HG03558 (cell line): ENCODE measurements around the gene SND1.
"Not testable (repeated sequence)": the region's sequence is repeated elsewhere in the genome, so short reads cannot be mapped to it uniquely, and the experiment has no call there.

Source experiments
- ATAC-seq: cut with Tn5 transposase; IDR thresholded peaks from one replicate; pipeline ENCODE4 v1.9.1; 2021; ENCODE audit warnings: moderate number of reproducible peaks; ENCODE audit not compliant: unreplicated experiment; ENCODE audit errors: extremely low read depth

SND1 gene

DNA sequence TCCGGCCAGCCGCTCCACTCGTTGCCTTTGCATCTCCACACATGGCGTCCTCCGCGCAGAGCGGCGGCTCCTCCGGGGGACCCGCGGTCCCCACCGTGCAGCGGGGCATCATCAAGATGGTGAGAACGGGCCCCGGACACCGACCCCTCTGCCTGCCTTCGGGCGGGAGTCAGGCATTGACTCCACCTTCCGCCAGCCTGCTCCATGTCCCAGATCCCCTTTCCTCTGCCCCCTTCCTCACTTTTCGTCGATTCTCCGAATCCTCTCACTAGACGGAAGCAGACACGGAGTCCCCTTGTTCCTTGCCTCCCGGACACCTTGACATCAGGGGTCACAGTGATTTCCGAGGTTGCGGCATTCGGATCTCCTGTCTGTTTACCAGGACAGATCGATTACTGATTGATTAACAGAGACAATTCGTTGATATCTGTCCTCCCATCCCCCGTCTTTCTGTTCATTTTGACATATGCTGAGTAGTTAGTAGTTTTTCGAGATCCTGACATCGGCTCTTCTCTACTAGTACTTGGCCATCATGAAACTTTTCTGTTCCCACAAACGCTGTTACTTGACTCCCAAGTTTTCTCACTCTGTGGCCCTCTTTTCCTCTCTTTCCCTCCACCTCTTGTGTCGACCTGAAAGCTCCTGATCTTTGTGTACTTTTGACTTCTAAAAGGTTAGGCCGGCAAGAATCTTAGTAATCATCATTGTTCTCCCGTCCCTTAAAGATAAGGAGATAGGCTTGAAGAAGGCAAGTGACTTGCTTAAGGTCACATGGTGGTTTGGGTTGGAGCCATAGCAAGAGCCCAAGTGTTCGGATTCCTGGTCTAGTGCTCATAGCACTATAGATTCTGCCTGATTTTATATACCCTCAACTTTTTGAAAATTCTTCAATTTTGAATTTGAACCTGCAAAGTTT lies 597 bp downstream of the SND1 start:
- no peak for ATAC-seq

DNA sequence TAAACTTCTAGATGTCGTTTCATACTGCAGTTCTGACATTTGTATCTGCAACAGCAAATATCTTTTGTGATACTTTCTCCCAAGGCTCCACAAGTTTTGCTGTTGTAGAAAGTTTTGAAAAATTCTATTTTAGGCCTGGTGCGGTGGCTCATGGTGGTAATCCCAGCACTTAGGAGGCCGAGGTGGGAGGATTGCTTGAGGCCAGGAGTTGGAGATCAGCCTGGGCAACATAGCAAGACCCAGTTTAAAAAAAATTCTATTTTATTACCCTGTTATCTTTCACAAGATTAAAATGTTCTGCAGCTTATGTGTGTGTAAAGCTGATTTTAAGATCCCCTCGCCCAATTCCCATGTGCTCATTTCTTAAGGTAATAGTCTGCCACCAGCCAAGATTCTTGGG lies 1.4 kb downstream of the SND1 start:
- ATAC-seq, result no peak

DNA sequence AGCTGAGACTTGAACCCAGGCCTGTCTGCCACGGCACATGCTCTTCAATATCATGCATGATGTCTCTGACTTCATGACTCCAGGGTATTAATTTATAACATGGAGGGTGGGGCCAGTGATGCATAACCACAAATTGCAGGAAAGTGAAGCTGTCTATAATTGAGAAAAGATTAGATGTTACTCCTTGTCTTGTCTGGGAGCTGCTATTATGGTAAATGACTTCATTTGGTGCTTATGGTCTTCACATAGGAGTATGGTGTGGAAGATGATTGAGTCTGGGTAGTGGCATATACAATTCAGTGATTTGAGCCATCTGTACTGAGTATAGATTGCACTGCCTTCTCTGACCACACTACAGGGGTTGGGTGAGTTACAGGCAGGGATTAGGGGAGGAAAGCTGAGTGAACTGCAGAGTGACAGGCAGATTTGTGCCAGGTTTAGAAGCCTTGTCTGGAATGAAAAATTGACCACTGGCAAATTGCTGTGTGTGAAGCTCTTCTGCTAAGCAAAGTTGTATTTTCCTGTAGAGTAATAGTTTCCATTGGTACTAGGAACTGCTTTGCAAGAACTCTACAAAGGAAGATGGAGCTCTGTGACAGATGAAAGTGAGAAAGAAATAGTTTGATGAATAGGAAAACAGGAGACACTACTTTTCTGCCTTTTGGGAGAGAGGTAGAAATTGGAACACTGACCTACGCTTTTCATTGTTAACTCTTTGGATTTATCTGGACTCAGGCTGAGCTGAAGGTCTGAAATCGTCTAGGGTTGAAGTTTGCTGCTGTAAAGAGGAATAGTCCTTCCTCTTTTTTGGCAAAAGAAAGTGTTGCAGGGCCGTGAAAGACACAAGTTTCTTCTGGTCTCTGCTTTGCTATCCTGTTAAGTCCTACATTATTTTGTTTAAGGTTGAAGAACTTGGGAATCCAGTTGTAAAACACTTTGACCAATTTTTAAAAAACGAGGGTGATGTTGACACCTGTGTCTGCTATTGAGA lies 2.7 kb downstream of the SND1 start:
- no peak for ATAC-seq

GRCh38 chr7:127655720-127656119 lies 3.7 kb downstream of the SND1 start:
- ATAC-seq, result no peak

- no peak for ATAC-seq
Measured at GRCh38 chr7:127657500-127657899, 5.5 kb downstream of the SND1 start.

DNA sequence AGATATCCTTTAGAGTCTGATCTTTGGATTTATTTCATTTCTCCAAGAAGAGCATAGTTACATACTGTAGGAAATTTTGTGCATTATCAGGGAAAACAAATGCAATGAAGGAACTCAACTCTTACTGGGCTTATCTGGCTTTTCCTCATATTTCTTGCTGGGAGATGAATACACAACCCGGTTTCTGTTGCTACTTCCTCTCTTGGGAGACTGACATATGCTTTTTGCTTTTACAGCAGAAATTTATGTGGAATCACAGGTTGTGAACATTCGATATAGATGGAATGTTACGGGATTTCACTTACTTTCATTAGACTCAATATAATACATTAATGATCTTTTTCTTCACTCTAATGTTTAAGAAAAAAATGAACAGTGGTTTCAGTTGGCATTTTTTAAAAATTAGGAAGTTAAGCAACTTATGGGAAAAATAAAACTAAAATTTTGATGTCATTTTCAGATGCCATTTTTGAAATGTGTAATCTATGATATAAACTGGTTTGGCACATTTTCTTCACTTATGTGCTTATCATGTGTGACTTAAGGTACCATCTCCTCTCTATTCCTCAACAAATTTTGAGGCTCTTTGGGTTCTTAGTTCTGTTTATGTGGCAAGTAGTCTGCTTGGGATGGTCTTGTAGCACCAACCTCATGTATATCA lies 7.1 kb downstream of the SND1 start:
- ATAC-seq, result no peak

DNA sequence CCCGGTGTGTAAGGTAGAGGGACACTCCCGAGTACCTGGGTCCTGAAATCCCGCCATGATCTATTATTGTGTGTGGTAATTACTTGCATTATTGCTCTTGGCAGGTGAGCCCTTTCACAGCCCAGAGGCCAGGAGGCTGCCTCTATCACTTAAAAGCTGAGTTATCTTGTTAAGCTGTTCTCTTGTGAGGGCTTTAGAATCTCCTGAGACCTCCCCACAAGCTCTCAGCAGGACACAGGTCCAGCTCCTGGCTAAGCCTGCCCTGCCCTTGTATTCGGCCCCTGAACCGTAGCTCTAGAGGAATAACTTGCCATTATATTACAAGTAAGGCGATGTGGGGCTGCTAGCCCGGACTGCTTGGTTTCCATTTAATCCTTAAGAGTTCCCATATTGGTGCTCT lies 13.9 kb downstream of the SND1 start:
- ATAC-seq, result no peak

GRCh38 chr7:127666602-127667001 lies 14.6 kb downstream of the SND1 start:
- ATAC-seq, result no peak

DNA sequence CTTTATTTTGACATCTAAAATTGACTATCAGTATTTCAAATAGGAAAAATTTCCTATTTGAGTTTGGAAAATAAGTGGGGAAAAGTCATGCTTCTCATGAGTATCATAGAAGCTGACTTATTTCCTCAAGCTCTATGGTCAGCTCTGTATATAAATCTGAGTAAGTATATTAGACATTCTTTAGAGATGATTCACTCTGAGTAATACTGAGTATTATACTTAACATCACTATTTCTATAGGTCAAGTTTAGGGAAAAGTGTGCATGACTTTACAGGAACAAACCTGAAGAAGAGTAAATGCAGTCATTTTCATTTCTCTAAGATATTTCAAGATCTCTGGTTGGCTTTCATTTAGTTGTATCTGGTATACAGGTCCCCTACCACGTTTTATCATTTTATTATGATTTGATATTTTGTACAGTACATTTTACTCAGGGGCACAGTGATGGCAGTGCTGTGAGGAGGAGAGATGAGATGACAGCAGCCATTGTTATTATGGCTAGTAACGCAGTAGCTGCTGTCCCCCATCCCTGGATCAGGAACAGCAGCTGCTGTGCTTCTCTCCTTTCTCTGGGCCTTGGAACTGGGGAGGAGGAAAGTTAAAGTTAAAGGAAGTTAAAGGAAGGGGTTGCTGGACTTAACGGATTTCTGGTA lies 15.2 kb downstream of the SND1 start:
- ATAC-seq, result no peak

DNA sequence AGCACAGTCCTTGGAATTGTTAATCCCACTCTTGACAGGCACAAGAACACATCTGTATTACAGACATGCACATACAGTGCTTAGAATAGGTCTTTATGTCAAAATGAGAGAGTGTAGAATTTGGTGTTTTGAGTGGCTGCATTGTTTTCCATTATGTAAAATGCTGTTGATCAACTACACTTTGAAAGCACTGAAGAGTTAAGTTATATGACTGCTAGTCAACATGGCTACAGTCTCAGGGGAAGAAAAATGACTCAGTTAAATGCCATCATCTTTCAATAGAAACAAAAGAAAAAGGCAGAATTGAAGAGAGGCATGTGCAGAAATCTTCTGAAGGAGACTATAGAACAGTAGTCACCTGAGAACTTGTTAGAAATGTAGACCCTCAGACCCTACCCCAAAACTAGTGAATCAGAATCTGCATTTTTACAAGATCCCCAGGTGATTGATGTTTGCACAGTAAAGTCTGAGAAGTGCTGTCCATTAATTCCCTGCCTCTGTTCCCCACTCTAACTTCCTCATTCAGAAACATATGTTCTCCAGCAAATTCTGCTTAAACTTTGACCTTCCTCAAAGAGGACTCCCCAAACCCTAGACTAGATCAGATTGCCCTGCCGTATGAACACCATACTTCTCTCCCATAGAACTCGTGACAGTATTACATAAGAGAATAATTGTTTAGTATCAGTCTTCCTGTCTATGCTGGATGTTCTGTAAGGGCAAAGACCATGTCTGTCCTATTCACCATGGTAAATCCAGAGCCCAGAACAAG lies 16.0 kb downstream of the SND1 start:
- ATAC-seq, result no peak

DNA sequence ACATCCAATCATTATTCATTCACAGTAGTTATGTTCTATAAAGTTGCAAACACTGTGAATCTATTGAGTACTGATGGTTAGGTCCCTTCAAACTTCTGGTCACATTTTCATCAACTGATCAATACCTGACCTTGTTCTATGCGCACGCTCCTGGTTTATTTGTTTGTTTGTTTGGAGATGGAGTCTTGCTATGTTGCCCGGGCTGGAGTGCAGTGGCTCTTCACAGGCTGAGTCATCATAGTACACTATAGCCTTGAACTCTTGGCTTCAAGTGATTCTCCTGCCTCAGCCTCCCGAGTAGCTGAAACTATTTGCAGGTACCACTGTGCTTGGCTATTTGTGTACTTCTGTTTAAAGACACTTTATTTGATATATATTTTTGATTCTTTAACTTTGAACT lies 19.3 kb downstream of the SND1 start:
- ATAC-seq, result no peak

- ATAC-seq, result no peak
Measured at GRCh38 chr7:127673902-127674301, 21.9 kb downstream of the SND1 start.

DNA sequence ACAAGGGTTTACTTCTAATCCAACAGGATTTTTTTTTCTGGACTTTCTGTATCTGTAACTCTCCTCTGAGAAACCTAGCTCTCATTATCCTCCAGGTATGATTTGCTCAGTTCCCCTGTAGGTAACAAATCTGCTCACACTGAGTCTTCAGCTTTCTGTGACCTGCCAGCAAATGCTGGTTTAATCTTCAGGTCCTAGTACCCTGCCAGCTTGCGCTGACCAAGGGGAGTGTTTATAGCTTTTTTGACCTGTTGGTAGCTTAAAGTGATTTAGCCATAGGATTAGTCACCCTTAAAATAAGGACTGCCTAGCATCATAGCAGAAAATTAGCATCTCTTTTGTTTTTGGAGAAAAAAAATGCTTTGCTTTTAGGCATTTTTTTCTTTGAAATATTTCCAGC lies 22.4 kb downstream of the SND1 start:
- ATAC-seq, result no peak

- not testable (repeated sequence) for ATAC-seq
Measured at GRCh38 chr7:127674923-127675322, 22.9 kb downstream of the SND1 start.

GRCh38 chr7:127675721-127676120 lies 23.7 kb downstream of the SND1 start:
- ATAC-seq, result no peak

- ATAC-seq, result no peak
Measured at GRCh38 chr7:127677433-127678230, 25.6 kb downstream of the SND1 start.

DNA sequence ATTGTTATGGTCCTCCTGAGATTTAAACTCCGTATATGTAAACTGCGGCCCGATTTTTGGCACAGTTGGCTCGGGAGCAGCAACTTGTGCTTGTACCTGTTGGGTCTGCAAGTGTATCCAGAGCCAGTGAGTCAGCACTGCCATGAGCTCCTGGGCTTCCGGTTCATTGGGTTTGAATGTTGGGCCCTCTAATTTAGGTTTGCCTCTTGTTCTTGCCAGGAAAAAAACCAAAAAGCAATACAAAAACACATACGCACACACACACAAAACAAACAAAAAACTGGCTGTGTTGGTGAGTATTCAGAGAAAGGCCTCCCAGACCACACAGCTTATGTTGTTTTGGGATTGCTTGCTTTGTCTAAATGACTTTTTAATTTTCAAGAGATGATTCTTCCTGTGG lies 26.3 kb downstream of the SND1 start:
- ATAC-seq, result no peak

DNA sequence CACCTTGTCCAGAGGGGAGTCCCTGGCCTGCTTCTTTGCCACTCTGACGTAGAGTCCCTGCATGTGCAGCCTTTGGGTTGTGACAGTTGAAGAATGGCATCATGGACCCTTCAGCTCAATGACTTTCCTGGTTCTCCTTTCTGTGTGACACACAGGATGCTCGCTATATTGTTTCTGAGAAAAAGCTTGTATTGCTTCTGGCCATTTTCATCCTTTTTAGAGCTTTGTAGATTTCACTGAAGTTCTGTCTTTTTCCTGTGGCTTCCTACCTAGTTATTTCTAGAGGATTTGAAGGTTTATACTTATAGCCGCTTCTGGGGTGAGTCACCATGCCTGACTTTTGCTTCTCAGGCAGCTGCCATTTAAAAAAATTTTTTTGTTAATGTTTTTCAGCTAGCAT lies 27.0 kb downstream of the SND1 start:
- peak; percentile 79 for ATAC-seq

- ATAC-seq, result no peak
Measured at GRCh38 chr7:127680983-127681382, 29.0 kb downstream of the SND1 start.
